Tibial nerve (tissue), 4 donors: ENCODE data around the gene SLC4A7.

ENCODE experiments used
- EP300 ChIP-seq, 2 donors: sonication (generic); formaldehyde crosslinking; IDR thresholded peaks; one replicate each; pipeline ENCODE4 v1.6.1; 2017; ENCODE audit warnings: antibody characterized with exemption in 2 of 2, mild to moderate bottlenecking in 1 of 2
- POLR2A ChIP-seq, 2 donors: fragments of 450-650 bp; IDR thresholded peaks; one replicate each; pipeline ENCODE4 v1.6.1; 2017; ENCODE audit warnings: antibody characterized with exemption in 2 of 2, mild to moderate bottlenecking in 2 of 2, moderate library complexity in 2 of 2
- TF ChIP-seq, protein P1 (sequence below), 5 experiments: fragments of 200-600 bp in 3 of 5; fragments of 450-650 bp in 2 of 5; sonication (generic) in 3 of 5; IDR thresholded peaks; one replicate each; pipeline ENCODE4 v1.5.1; 2016 to 2019; ENCODE audit warnings: antibody characterized with exemption in 5 of 5, mild to moderate bottlenecking in 3 of 5, moderate library complexity in 2 of 5

DNA sequence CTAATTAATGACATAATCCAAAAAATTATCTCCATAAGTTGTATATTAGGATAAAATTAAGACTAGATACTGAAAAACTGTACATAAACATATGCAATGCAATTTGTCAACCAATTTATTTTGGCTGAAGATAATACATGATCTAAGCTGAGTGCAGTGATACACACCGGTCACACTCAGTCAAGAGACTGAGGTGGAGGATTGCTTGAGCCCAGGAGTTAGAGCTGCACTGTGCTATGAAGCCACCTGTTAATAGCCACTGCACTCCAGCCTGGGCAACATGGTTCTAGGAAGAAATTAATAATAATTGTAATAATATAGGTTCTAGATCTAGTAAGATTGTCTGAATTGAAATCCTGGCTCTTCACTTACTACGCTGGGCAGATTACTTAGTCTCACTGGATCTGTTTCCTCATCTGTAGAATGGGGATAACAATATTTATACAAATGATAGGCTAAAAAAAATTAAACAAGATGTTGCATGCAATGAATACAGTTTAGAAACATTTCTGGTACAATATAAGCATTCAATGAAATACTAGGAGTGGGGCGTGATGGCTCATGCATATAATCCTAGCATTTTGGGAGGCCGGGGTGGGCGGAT is 15.8 kb downstream of the SLC4A7 start:
- TF ChIP-seq, protein P1, sequence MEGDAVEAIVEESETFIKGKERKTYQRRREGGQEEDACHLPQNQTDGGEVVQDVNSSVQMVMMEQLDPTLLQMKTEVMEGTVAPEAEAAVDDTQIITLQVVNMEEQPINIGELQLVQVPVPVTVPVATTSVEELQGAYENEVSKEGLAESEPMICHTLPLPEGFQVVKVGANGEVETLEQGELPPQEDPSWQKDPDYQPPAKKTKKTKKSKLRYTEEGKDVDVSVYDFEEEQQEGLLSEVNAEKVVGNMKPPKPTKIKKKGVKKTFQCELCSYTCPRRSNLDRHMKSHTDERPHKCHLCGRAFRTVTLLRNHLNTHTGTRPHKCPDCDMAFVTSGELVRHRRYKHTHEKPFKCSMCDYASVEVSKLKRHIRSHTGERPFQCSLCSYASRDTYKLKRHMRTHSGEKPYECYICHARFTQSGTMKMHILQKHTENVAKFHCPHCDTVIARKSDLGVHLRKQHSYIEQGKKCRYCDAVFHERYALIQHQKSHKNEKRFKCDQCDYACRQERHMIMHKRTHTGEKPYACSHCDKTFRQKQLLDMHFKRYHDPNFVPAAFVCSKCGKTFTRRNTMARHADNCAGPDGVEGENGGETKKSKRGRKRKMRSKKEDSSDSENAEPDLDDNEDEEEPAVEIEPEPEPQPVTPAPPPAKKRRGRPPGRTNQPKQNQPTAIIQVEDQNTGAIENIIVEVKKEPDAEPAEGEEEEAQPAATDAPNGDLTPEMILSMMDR (IDR thresholded peaks at IDR 0.05): no peak
- no peak for TF ChIP-seq POLR2A (IDR thresholded peaks at IDR 0.05)
- TF ChIP-seq EP300 (IDR thresholded peaks at IDR 0.05): no peak
